DMS 273 treated with DMSO at 0.1 percent for 48 hours (cell line): Measurements from ENCODE around the gene MSI1.
A peak's percentile ranks its signal among the peaks of the same experiment; 100 is the strongest.

Experiments used
- DNase-seq: peaks from one replicate; lab custom pipeline; 2025; lab: John Stamatoyannopoulos, UW

MSI1 gene

GRCh38 chr12:120376934-120377572 lies 8.1 kb upstream of the MSI1 start:
- DNase-seq, result no peak

GRCh38 chr12:120376416-120376815 lies 7.5 kb upstream of the MSI1 start:
- no peak for DNase-seq

GRCh38 chr12:120376009-120376408 lies 7.0 kb upstream of the MSI1 start:
- DNase-seq, result no peak

GRCh38 chr12:120373683-120374082 lies 4.7 kb upstream of the MSI1 start:
- DNase-seq, result no peak

GRCh38 chr12:120370343-120371243 lies 1.6 kb upstream of the MSI1 start:
- DNase-seq, result no peak

- DNase-seq, result no peak
These were observed 809 bp upstream of the MSI1 start for GRCh38 chr12:120369603-120370342.

- no peak for DNase-seq
These were observed 808 bp downstream of the MSI1 start for GRCh38 chr12:120367924-120368788.

GRCh38 chr12:120367233-120367923 lies 1.6 kb downstream of the MSI1 start:
- DNase-seq, result no peak

GRCh38 chr12:120366845-120367232 lies 2.1 kb downstream of the MSI1 start:
- DNase-seq, result no peak

GRCh38 chr12:120366341-120366705 lies 2.6 kb downstream of the MSI1 start:
- no peak for DNase-seq

- no peak for DNase-seq
These were observed 3.2 kb downstream of the MSI1 start for GRCh38 chr12:120365675-120366340.

GRCh38 chr12:120364487-120364886 lies 4.5 kb downstream of the MSI1 start:
- DNase-seq, result no peak

GRCh38 chr12:120363274-120363855 lies 5.6 kb downstream of the MSI1 start:
- DNase-seq, result peak; percentile 85

- DNase-seq, result peak; percentile 60
These were observed 6.3 kb downstream of the MSI1 start for GRCh38 chr12:120362516-120363273.

GRCh38 chr12:120361506-120362208 lies 7.3 kb downstream of the MSI1 start:
- DNase-seq, result no peak

GRCh38 chr12:120359128-120359527 lies 9.8 kb downstream of the MSI1 start:
- no peak for DNase-seq

- no peak for DNase-seq
These were observed 10.4 kb downstream of the MSI1 start for GRCh38 chr12:120358412-120359100.

- no peak for DNase-seq
These were observed 11.9 kb downstream of the MSI1 start for GRCh38 chr12:120357104-120357503.
